Fibroblast of mammary gland (primary cell): Measurements from ENCODE around the gene MIF4GD.
A peak's percentile ranks its signal among the peaks of the same experiment; 100 is the strongest.
"Not testable (repeated sequence)": the region's sequence is repeated elsewhere in the genome, so short reads cannot be mapped to it uniquely, and the experiment has no call there.

Source experiments
- DNase-seq: peaks from one replicate; pipeline ENCODE4 v3.0.0-alpha.2; 2010; ENCODE audit warnings: low read depth
- H3K4me3 ChIP-seq: 2 replicates; pipeline ENCODE4 v1.5.1; 2011; ENCODE audit warnings: low read depth, mild to moderate bottlenecking, low read length, moderate library complexity; ENCODE audit not compliant: control insufficient read depth
- CTCF ChIP-seq: conservative IDR thresholded peaks from 2 replicates; pipeline ENCODE4 v1.5.1; 2011; ENCODE audit warnings: low read depth, low read length, inconsistent platforms; ENCODE audit not compliant: control insufficient read depth, insufficient read depth

MIF4GD gene

DNA sequence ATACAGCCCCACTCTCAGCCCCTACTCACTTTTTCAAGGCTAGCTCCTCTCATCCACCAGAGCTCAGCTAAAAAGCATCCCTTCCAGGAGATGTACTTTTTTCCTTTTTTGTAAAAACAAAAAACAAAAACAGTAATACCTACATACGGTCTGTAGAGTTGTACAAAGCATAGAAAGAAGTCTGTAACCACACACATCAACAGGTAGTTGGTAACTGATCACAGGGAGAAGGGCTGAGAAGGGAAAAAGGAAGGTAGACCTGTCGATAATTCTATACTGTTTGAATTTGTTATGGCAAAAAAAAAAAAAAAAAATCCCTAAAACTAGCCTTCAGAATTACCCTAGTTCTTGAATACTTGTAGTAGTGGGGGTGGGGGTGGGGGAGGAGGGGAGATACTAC, 17.3 kb upstream of the MIF4GD start:
- TF ChIP-seq CTCF: no peak
- peak overlapping the region; percentile 89 for H3K4me3 ChIP-seq

DNA sequence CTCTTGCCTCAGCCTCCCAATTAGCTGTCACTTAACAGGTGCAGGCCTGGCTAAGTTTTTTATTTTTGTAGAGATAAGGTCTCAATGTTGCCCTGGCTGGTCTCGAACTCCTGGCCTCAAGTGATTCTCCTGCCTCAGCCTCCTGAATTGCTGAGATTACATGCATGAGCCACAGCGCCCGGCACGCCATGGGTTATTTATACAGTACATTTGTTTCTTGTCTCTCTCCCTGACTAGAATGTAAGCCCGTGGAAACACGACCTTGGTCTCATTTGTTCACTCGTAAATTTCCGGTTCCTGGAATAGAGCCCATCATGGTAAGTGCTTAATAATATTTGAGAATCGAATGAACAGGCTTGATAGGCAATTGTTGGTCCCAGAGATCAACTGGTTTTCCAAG, 16.2 kb upstream of the MIF4GD start:
- no peak for TF ChIP-seq CTCF
- H3K4me3 ChIP-seq: no peak overlapping the region
- DNase-seq: no peak

More for the DNA sequence above, 17.3 kb upstream of the MIF4GD start:
- no peak for DNase-seq

GRCh38 chr17:75285123-75285522, 14.1 kb upstream of the MIF4GD start:
- DNase-seq: no peak
- no peak for TF ChIP-seq CTCF
- H3K4me3 ChIP-seq: no peak overlapping the region

GRCh38 chr17:75280189-75280588, 9.2 kb upstream of the MIF4GD start:
- DNase-seq, H3K4me3 ChIP-seq: not testable (repeated sequence)

GRCh38 chr17:75277664-75278071, 6.6 kb upstream of the MIF4GD start:
- DNase-seq: peak; percentile 28
- H3K4me3 ChIP-seq: no peak overlapping the region
- no peak for TF ChIP-seq CTCF

- no peak for TF ChIP-seq CTCF
- DNase-seq: peak; percentile 91
- no peak overlapping the region for H3K4me3 ChIP-seq
Measured at GRCh38 chr17:75273977-75274708, 3.1 kb upstream of the MIF4GD start.

- no peak overlapping the region for H3K4me3 ChIP-seq
- DNase-seq: no peak
- TF ChIP-seq CTCF: no peak
Measured at GRCh38 chr17:75272848-75273184, 1.8 kb upstream of the MIF4GD start.
